Measurements from ENCODE around the gene SLC25A47. TPM values are rescaled to one million over a fixed set of nuclear protein-coding genes. Genes with fewer than 3 reads are reported as not detected.
"Not testable (repeated sequence)": the region's sequence is repeated elsewhere in the genome, so short reads cannot be mapped to it uniquely, and the experiment has no call there.

The SLC25A47 gene
- total RNA-seq, 1 donor from 2014 or later = not detected

- intact Hi-C loops (cut with micrococcal nuclease) = loop anchor here (10.0 kb wide), 1 partner anchor 376 kb away; no protein-coding TSS in a partner anchor
- no peaks in the 10 kb centered on the region for H3K9me3 Mint-ChIP-seq
- H3K27me3 Mint-ChIP-seq = no peaks in the 10 kb centered on the region
- peak overlapping the region; percentile 16 for H3K27ac Mint-ChIP-seq
- no peak for ATAC-seq (ENCODE audit: low read depth)
- H3K36me3 Mint-ChIP-seq (ENCODE audit: low read depth) = peaks cover 57% of the 10 kb centered on the region
- peaks cover 19% of the 10 kb centered on the region for H3K4me1 Mint-ChIP-seq
- no peak for DNase-seq
- H3K4me3 Mint-ChIP-seq = no peak overlapping the region
- TF ChIP-seq CTCF (IDR thresholded peaks at IDR 0.05) = no peak
- CTCF ChIA-PET = interaction anchor here (1.0 to 1.9 kb wide), 2 partner anchors 38 to 57 kb away, joined by 3 to 6 read pairs; no protein-coding TSS in a partner anchor
- POLR2A ChIA-PET = interaction anchor here (1.0 kb wide), 1 partner anchor 36 kb away, joined by 4 read pairs; no protein-coding TSS in a partner anchor
Observed at GRCh38 chr14:100279133-100279532, 44.0 kb upstream of the SLC25A47 start.

- intact Hi-C loops (cut with micrococcal nuclease) = loop anchor here (10.0 kb wide), 1 partner anchor 375 kb away; no protein-coding TSS in a partner anchor
Observed at GRCh38 chr14:100279563-100279962, 43.6 kb upstream of the SLC25A47 start.

GRCh38 chr14:100281286-100282082 is 41.7 kb upstream of the SLC25A47 start:
- no peak for TF ChIP-seq CTCF (IDR thresholded peaks at IDR 0.05)
- Mint-ChIP-seq H3K4me3 (no peak overlapping the region), H3K36me3 (ENCODE audit: low read depth) (peaks cover 36% of the 10 kb centered on the region), H3K9me3 (no peaks in the 10 kb centered on the region), H3K27ac (no peak overlapping the region), H3K27me3 (no peaks in the 10 kb centered on the region), H3K4me1 (peaks cover 22% of the 10 kb centered on the region)
- intact Hi-C loops (cut with micrococcal nuclease) = no loop called here
- ChIA-PET POLR2A (interaction anchor here (0.6 kb wide), 1 partner anchor 40 kb away, joined by 4 read pairs; no protein-coding TSS in a partner anchor), CTCF (interaction anchor here (1.5 kb wide), 1 partner anchor 41 kb away, joined by 3 read pairs; no protein-coding TSS in a partner anchor)
- DNase-seq (no peak), ATAC-seq (ENCODE audit: low read depth) (no peak)

More at GRCh38 chr14:100279563-100279962, 43.6 kb upstream of the SLC25A47 start:
- peak overlapping the region; percentile 1 for H3K27ac Mint-ChIP-seq
- H3K36me3 Mint-ChIP-seq (ENCODE audit: low read depth) = peaks cover 53% of the 10 kb centered on the region
- ChIA-PET POLR2A (no interaction called here), CTCF (no interaction called here)
- no peaks in the 10 kb centered on the region for H3K9me3 Mint-ChIP-seq
- peaks cover 18% of the 10 kb centered on the region for H3K4me1 Mint-ChIP-seq
- ATAC-seq (ENCODE audit: low read depth) (no peak), DNase-seq (no peak)
- no peak overlapping the region for H3K4me3 Mint-ChIP-seq
- TF ChIP-seq CTCF (IDR thresholded peaks at IDR 0.05) = no peak
- H3K27me3 Mint-ChIP-seq = no peaks in the 10 kb centered on the region

- Mint-ChIP-seq H3K4me3 (no peak overlapping the region), H3K4me1 (peaks cover 22% of the 10 kb centered on the region), H3K27ac (no peak overlapping the region), H3K36me3 (ENCODE audit: low read depth) (peaks cover 33% of the 10 kb centered on the region), H3K9me3 (no peaks in the 10 kb centered on the region), H3K27me3 (no peaks in the 10 kb centered on the region)
- intact Hi-C loops (cut with micrococcal nuclease) = no loop called here
- TF ChIP-seq CTCF (IDR thresholded peaks at IDR 0.05) = no peak
- no peak for ATAC-seq (ENCODE audit: low read depth)
- POLR2A ChIA-PET = interaction anchor here (0.6 to 1.1 kb wide), 2 partner anchors 9 to 40 kb away, joined by 3 to 4 read pairs; no protein-coding TSS in a partner anchor
- DNase-seq = no peak
- CTCF ChIA-PET = interaction anchor here (1.5 kb wide), 1 partner anchor 42 kb away, joined by 3 read pairs; no protein-coding TSS in a partner anchor
Observed at GRCh38 chr14:100282083-100282350, 41.1 kb upstream of the SLC25A47 start.

- Mint-ChIP-seq H3K4me3 (no peak overlapping the region), H3K27me3 (no peaks in the 10 kb centered on the region), H3K27ac (no peak overlapping the region), H3K36me3 (ENCODE audit: low read depth) (peaks cover 25% of the 10 kb centered on the region), H3K9me3 (no peaks in the 10 kb centered on the region), H3K4me1 (peaks cover 22% of the 10 kb centered on the region)
- intact Hi-C loops (cut with micrococcal nuclease) = no loop called here
- CTCF ChIA-PET = interaction anchor here (0.8 to 1.5 kb wide), 2 partner anchors 19 to 43 kb away, joined by 3 read pairs; no protein-coding TSS in a partner anchor
- DNase-seq (no peak), ATAC-seq (ENCODE audit: low read depth) (no peak)
- no peak for TF ChIP-seq CTCF (IDR thresholded peaks at IDR 0.05)
- POLR2A ChIA-PET = interaction anchor here (0.6 to 1.1 kb wide), 3 partner anchors 10 to 27 kb away, joined by 3 read pairs; no protein-coding TSS in a partner anchor
Observed at GRCh38 chr14:100282766-100283419, 40.2 kb upstream of the SLC25A47 start.

GRCh38 chr14:100283436-100283835 is 39.7 kb upstream of the SLC25A47 start:
- H3K27ac Mint-ChIP-seq; intact Hi-C loops (cut with micrococcal nuclease): not testable (repeated sequence)
- POLR2A ChIA-PET = interaction anchor here (0.6 kb wide), 1 partner anchor 28 kb away, joined by 3 read pairs; no protein-coding TSS in a partner anchor

More at GRCh38 chr14:100283436-100283835, 39.7 kb upstream of the SLC25A47 start:
- ATAC-seq (ENCODE audit: low read depth); H3K9me3 Mint-ChIP-seq; DNase-seq; H3K27me3 Mint-ChIP-seq; H3K4me3 Mint-ChIP-seq: not testable (repeated sequence)
- CTCF ChIA-PET = interaction anchor here (0.8 to 1.1 kb wide), 3 partner anchors 37 to 94 kb away, joined by 3 to 6 read pairs (median 3); no protein-coding TSS in a partner anchor
- peaks cover 18% of the 10 kb centered on the region for H3K4me1 Mint-ChIP-seq
- H3K36me3 Mint-ChIP-seq (ENCODE audit: low read depth) = peaks cover 22% of the 10 kb centered on the region

Data from activated B cell treated with CpG ODN at 0.5 μM for 24 hours (primary cell).